Activated naive CD4-positive, alpha-beta T cell treated with anti-CD3 and anti-CD28 coated beads, Interleukin-2, amount 10 ng/mL, durations not matched to agents 7 days and 5 days (primary cell): ENCODE measurements around the gene ARHGAP42.

Experiments used
- CTCF ChIA-PET: fragments of 350-600 bp; sonication (Branson Sonifier 250); formaldehyde crosslinking; loops from one replicate; lab custom pipeline; 2021; ENCODE audit warnings: antibody characterized with exemption; lab: Charles Lee
- DNase-seq: peaks from one replicate; pipeline ENCODE4 v3.0.0-alpha.2; 2020
- H3K27ac Mint-ChIP-seq: one replicate; pipeline ENCODE4 v1.8.0; 2021; ENCODE audit warnings: mild to moderate bottlenecking, moderate library complexity, mixed read lengths
- H3K27me3 Mint-ChIP-seq: one replicate; pipeline ENCODE4 v1.8.0; 2021; ENCODE audit warnings: mild to moderate bottlenecking, mixed read lengths
- H3K36me3 Mint-ChIP-seq: one replicate; pipeline ENCODE4 v1.8.0; 2021; ENCODE audit warnings: mixed read lengths
- H3K4me1 Mint-ChIP-seq: one replicate; pipeline ENCODE4 v1.8.0; 2021; ENCODE audit warnings: mixed read lengths
- H3K4me3 Mint-ChIP-seq: one replicate; pipeline ENCODE4 v1.8.0; 2021; ENCODE audit warnings: mild to moderate bottlenecking, moderate library complexity, mixed read lengths
- H3K9me3 Mint-ChIP-seq: one replicate; pipeline ENCODE4 v1.8.0; 2021; ENCODE audit warnings: mixed read lengths

The ARHGAP42 gene

GRCh38 chr11:100964435-100964834, 277.3 kb downstream of the ARHGAP42 start:
- Mint-ChIP-seq H3K9me3 (no peaks in the 10 kb centered on the region), H3K36me3 (no peaks in the 10 kb centered on the region), H3K27ac (no peak overlapping the region), H3K4me3 (no peak overlapping the region), H3K27me3 (no peaks in the 10 kb centered on the region), H3K4me1 (no peaks in the 10 kb centered on the region)
- CTCF ChIA-PET: no interaction called here
- no peak for DNase-seq

GRCh38 chr11:100965346-100965745, 278.3 kb downstream of the ARHGAP42 start:
- H3K36me3 Mint-ChIP-seq: no peaks in the 10 kb centered on the region
- CTCF ChIA-PET: no interaction called here
- no peak overlapping the region for H3K4me3 Mint-ChIP-seq
- no peaks in the 10 kb centered on the region for H3K4me1 Mint-ChIP-seq
- DNase-seq: no peak
- H3K27ac Mint-ChIP-seq: no peak overlapping the region
- peaks cover 2% of the 10 kb centered on the region for H3K9me3 Mint-ChIP-seq
- no peaks in the 10 kb centered on the region for H3K27me3 Mint-ChIP-seq

GRCh38 chr11:100966366-100966765, 279.3 kb downstream of the ARHGAP42 start:
- DNase-seq: no peak
- Mint-ChIP-seq H3K4me3 (no peak overlapping the region), H3K27me3 (no peaks in the 10 kb centered on the region), H3K36me3 (no peaks in the 10 kb centered on the region), H3K4me1 (no peaks in the 10 kb centered on the region), H3K9me3 (peaks cover 2% of the 10 kb centered on the region), H3K27ac (no peak overlapping the region)
- CTCF ChIA-PET: interaction anchor here (1.0 kb wide), 1 partner anchor 73 kb away, joined by 3 read pairs; no protein-coding TSS in a partner anchor

DNA sequence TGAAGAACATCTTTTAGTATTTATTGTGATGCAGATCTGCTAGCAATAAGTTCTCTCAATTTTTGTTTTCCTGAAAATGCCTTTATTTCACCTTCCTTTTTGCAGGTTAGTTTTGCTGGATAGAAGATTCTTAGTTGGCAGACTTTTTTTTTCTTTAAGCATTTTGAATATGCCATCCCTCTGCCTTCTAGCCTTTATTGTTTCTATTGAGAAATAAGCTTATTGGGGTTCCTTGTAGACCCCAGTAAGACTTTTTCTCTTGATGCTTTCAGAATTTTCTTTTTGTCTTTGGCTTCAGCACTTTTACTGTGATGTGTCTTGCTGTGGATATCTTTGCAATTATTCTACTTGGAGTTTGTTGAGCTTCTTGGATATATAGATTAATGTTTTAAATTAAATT, 281.9 kb downstream of the ARHGAP42 start:
- H3K4me3 Mint-ChIP-seq: no peak overlapping the region
- DNase-seq: no peak
- no peaks in the 10 kb centered on the region for H3K27me3 Mint-ChIP-seq
- H3K4me1 Mint-ChIP-seq: no peaks in the 10 kb centered on the region
- CTCF ChIA-PET: no interaction called here
- no peak overlapping the region for H3K27ac Mint-ChIP-seq
- no peaks in the 10 kb centered on the region for H3K36me3 Mint-ChIP-seq
- peaks cover 5% of the 10 kb centered on the region for H3K9me3 Mint-ChIP-seq

- CTCF ChIA-PET: no interaction called here
These were observed 283.4 kb downstream of the ARHGAP42 start for GRCh38 chr11:100970283-100971164.

DNA sequence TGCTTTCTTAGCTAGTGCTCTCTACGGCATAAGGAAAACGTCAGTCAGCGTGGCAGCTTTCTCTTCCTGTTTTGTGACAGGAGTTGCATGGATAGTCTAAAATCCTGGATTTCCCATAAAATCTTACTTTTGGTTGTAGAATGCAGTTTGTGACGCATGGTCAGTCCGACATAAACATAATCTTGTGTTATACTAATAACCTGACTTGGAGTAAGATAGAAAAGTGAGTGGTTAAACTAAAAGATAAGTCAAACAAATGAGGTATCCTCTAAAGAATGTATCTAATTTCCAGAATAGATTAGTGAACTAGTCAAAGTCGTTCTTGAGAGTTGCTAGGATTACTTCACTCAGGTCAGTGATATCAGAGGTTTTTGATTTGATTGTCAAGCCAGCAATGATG, 285.0 kb downstream of the ARHGAP42 start:
- Mint-ChIP-seq H3K4me3 (no peak overlapping the region), H3K27me3 (no peaks in the 10 kb centered on the region), H3K36me3 (no peaks in the 10 kb centered on the region), H3K4me1 (no peaks in the 10 kb centered on the region), H3K27ac (no peak overlapping the region), H3K9me3 (peaks cover 5% of the 10 kb centered on the region)
- no peak for DNase-seq
- CTCF ChIA-PET: no interaction called here

More at GRCh38 chr11:100970283-100971164, 283.4 kb downstream of the ARHGAP42 start:
- Mint-ChIP-seq H3K4me1 (no peaks in the 10 kb centered on the region), H3K27ac (no peak overlapping the region), H3K4me3 (no peak overlapping the region), H3K9me3 (peaks cover 5% of the 10 kb centered on the region), H3K36me3 (no peaks in the 10 kb centered on the region), H3K27me3 (no peaks in the 10 kb centered on the region)
- DNase-seq: no peak

GRCh38 chr11:100978442-100978841, 291.4 kb downstream of the ARHGAP42 start:
- H3K27me3 Mint-ChIP-seq: no peaks in the 10 kb centered on the region
- no peak for DNase-seq
- no peak overlapping the region for H3K4me3 Mint-ChIP-seq
- CTCF ChIA-PET: no interaction called here
- no peaks in the 10 kb centered on the region for H3K4me1 Mint-ChIP-seq
- no peak overlapping the region for H3K27ac Mint-ChIP-seq
- H3K36me3 Mint-ChIP-seq: no peaks in the 10 kb centered on the region
- no peaks in the 10 kb centered on the region for H3K9me3 Mint-ChIP-seq

GRCh38 chr11:100978939-100979338, 291.9 kb downstream of the ARHGAP42 start:
- H3K36me3 Mint-ChIP-seq: no peaks in the 10 kb centered on the region
- no peak overlapping the region for H3K4me3 Mint-ChIP-seq
- no peaks in the 10 kb centered on the region for H3K9me3 Mint-ChIP-seq
- no peak for DNase-seq
- no peaks in the 10 kb centered on the region for H3K4me1 Mint-ChIP-seq
- CTCF ChIA-PET: no interaction called here
- no peaks in the 10 kb centered on the region for H3K27me3 Mint-ChIP-seq
- H3K27ac Mint-ChIP-seq: no peak overlapping the region

DNA sequence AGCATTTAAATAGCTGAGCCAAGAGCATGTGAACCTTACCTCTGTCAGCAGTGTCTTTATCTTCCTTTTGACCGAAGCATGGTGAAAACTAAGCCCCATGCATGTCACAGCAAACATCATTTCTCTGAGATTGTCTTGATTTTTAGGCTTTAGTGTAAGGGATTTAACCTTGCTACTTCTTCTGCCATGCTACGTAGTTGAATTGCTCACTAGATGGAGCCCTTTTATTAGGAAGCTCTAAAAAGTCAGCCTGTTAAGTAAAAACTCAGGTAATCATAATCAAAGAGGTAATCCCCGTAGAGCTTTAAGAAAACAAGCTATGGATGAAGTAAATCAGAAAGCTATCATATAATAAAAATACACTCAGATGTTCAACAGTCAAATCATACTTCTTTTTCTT, 293.1 kb downstream of the ARHGAP42 start:
- CTCF ChIA-PET: no interaction called here
- no peaks in the 10 kb centered on the region for H3K4me1 Mint-ChIP-seq
- no peak overlapping the region for H3K4me3 Mint-ChIP-seq
- H3K9me3 Mint-ChIP-seq: no peaks in the 10 kb centered on the region
- H3K36me3 Mint-ChIP-seq: no peaks in the 10 kb centered on the region
- DNase-seq: no peak
- no peak overlapping the region for H3K27ac Mint-ChIP-seq
- H3K27me3 Mint-ChIP-seq: no peaks in the 10 kb centered on the region

DNA sequence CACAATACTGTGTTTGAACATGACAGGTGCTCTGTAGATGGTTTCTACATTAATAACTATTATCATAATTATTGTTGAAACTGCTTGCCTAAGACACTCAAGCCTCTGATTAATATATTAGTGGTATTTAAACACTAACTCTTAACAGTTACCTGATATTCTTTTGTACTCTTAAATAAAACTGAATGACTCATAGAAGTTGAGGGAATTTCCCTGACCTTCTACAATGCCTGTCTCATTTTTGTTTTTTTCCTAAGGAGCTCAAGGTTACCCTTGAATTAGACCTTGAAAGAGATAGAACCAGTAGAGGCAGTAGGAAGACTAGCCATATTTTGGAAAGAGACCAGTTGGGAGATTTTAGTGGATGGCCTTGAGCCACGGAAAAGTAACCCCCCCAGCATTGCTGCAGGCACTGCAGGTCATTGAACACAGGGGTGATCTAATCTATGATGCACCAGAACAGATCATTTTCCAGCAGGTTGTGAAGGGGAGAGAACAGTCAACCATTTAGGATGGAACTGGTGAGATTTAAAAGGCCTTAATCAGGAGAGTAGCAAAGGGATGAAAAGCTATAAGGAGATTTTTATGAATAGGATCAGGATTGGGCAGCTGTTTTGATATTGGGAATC, 294.2 kb downstream of the ARHGAP42 start:
- H3K4me3 Mint-ChIP-seq: no peak overlapping the region
- no peaks in the 10 kb centered on the region for H3K36me3 Mint-ChIP-seq
- DNase-seq: no peak
- no peak overlapping the region for H3K27ac Mint-ChIP-seq
- H3K4me1 Mint-ChIP-seq: no peaks in the 10 kb centered on the region
- CTCF ChIA-PET: interaction anchor here (0.7 kb wide), 1 partner anchor 1967 kb away, joined by 3 read pairs; no protein-coding TSS in a partner anchor
- H3K9me3 Mint-ChIP-seq: no peaks in the 10 kb centered on the region
- H3K27me3 Mint-ChIP-seq: no peaks in the 10 kb centered on the region

GRCh38 chr11:100984668-100985067, 297.6 kb downstream of the ARHGAP42 start:
- Mint-ChIP-seq H3K36me3 (no peaks in the 10 kb centered on the region), H3K27ac (no peak overlapping the region), H3K4me3 (no peak overlapping the region), H3K27me3 (no peaks in the 10 kb centered on the region), H3K4me1 (no peaks in the 10 kb centered on the region), H3K9me3 (no peaks in the 10 kb centered on the region)
- no peak for DNase-seq
- CTCF ChIA-PET: no interaction called here

DNA sequence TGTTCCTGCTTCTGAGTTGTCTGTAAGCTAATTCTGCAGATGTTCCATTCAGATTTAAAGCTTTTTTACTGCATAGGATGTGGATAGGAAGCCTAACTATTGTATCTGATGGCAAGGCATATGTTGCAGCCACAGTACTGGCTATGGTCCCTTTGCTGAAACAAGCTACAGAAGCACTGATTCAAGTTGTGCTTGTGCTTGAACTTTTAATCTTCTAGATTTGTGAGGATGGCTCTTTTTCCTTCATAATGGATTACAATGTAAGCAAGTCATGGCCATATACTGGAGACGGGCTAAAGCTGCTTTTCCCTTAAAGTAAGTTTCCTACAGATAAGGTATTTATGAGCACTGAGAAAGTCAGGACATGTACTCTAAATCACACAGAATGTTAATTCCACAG, 303.8 kb downstream of the ARHGAP42 start:
- Mint-ChIP-seq H3K4me1 (no peaks in the 10 kb centered on the region), H3K4me3 (no peak overlapping the region), H3K36me3 (no peaks in the 10 kb centered on the region), H3K9me3 (no peaks in the 10 kb centered on the region), H3K27ac (no peak overlapping the region), H3K27me3 (no peaks in the 10 kb centered on the region)
- CTCF ChIA-PET: no interaction called here
- DNase-seq: no peak

GRCh38 chr11:100991541-100991940, 304.5 kb downstream of the ARHGAP42 start:
- no peak overlapping the region for H3K4me3 Mint-ChIP-seq
- no peaks in the 10 kb centered on the region for H3K4me1 Mint-ChIP-seq
- no peak for DNase-seq
- no peaks in the 10 kb centered on the region for H3K36me3 Mint-ChIP-seq
- CTCF ChIA-PET: no interaction called here
- no peaks in the 10 kb centered on the region for H3K27me3 Mint-ChIP-seq
- no peaks in the 10 kb centered on the region for H3K9me3 Mint-ChIP-seq
- H3K27ac Mint-ChIP-seq: no peak overlapping the region

GRCh38 chr11:100994966-100995365, 307.9 kb downstream of the ARHGAP42 start:
- CTCF ChIA-PET: interaction anchor here (0.8 kb wide), 1 partner anchor 18 kb away, joined by 3 read pairs; no protein-coding TSS in a partner anchor
- no peaks in the 10 kb centered on the region for H3K27me3 Mint-ChIP-seq

DNA sequence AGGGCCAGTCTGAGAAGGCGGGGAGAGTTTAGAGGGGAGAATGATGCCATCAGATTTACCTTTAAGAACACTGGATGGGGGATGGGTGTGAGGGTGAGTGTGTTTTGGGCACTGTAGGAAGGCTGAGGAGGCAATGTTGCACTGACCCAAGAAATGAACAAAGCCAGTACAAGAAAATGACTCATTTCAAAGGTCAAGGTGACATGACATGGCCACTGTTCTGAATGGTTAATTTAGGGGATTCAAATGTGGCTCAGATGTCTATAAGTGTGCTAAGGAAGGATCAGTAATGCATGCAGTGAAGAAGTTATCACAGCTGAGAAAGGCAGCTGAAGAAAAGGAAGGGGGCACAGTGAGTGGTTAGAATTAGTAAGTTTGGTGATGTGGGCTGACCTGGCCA, 312.7 kb downstream of the ARHGAP42 start:
- peaks cover 10% of the 10 kb centered on the region for H3K9me3 Mint-ChIP-seq
- no peaks in the 10 kb centered on the region for H3K27me3 Mint-ChIP-seq
- no peak overlapping the region for H3K4me3 Mint-ChIP-seq
- no peaks in the 10 kb centered on the region for H3K4me1 Mint-ChIP-seq
- CTCF ChIA-PET: no interaction called here
- H3K27ac Mint-ChIP-seq: no peak overlapping the region
- no peaks in the 10 kb centered on the region for H3K36me3 Mint-ChIP-seq
- no peak for DNase-seq

More at GRCh38 chr11:100994966-100995365, 307.9 kb downstream of the ARHGAP42 start:
- no peaks in the 10 kb centered on the region for H3K36me3 Mint-ChIP-seq
- no peak overlapping the region for H3K4me3 Mint-ChIP-seq
- H3K9me3 Mint-ChIP-seq: peaks cover 4% of the 10 kb centered on the region
- no peaks in the 10 kb centered on the region for H3K4me1 Mint-ChIP-seq
- H3K27ac Mint-ChIP-seq: no peak overlapping the region
- DNase-seq: no peak
